AG04449 (cell line): ENCODE results near the gene DTNBP1.

Experiments
- CTCF ChIA-PET: fragments of 350-600 bp; formaldehyde crosslinking; extraction: SDS; loops from one replicate; lab custom pipeline; 2021; ENCODE audit warnings: antibody characterized with exemption; lab: Yijun Ruan, JAX
- POLR2A ChIA-PET: fragments of 400-600, 350-600 bp; formaldehyde crosslinking; extraction: SDS; loops from one replicate; lab custom pipeline; 2020; ENCODE audit warnings: antibody characterized with exemption, inconsistent platforms; lab: Yijun Ruan, JAX
- DNase-seq: peaks from one replicate; pipeline ENCODE4 v3.0.0-alpha.2; 2010; ENCODE audit warnings: low read depth, low spot score
- H3K4me3 ChIP-seq: 2 replicates; pipeline ENCODE4 v1.5.1; 2011; ENCODE audit warnings: low read depth, mild to moderate bottlenecking, control low read depth, low read length
- CTCF ChIP-seq: IDR thresholded peaks from one replicate; pipeline ENCODE4 v1.5.1; 2011; ENCODE audit warnings: mild to moderate bottlenecking, moderate library complexity, low read length, control low read depth, inconsistent platforms; ENCODE audit not compliant: insufficient read depth; ENCODE audit errors: missing control alignments

DTNBP1 gene

GRCh38 chr6:15484821-15485220, 178.0 kb downstream of the DTNBP1 start:
- DNase-seq = no peak
- POLR2A ChIA-PET = no interaction called here
- H3K4me3 ChIP-seq = no peak overlapping the region
- CTCF ChIA-PET = interaction anchor here (1.3 to 2.0 kb wide), 2 partner anchors 10 to 43 kb away, joined by 4 read pairs; no protein-coding TSS in a partner anchor
- TF ChIP-seq CTCF = no peak

GRCh38 chr6:15484140-15484539, 178.7 kb downstream of the DTNBP1 start:
- no peak overlapping the region for H3K4me3 ChIP-seq
- DNase-seq = no peak
- no peak for TF ChIP-seq CTCF
- ChIA-PET POLR2A (no interaction called here), CTCF (interaction anchor here (2.0 kb wide), 1 partner anchor 9 kb away, joined by 4 read pairs; no protein-coding TSS in a partner anchor)

GRCh38 chr6:15483060-15483459, 179.8 kb downstream of the DTNBP1 start:
- DNase-seq = no peak
- ChIA-PET CTCF (no interaction called here), POLR2A (no interaction called here)
- no peak for TF ChIP-seq CTCF
- no peak overlapping the region for H3K4me3 ChIP-seq

- TF ChIP-seq CTCF = no peak
- CTCF ChIA-PET = interaction anchor here (0.7 to 1.6 kb wide), 7 partner anchors 9 to 1260 kb away, joined by 3 to 7 read pairs (median 4); no protein-coding TSS in a partner anchor
- POLR2A ChIA-PET = no interaction called here
- DNase-seq = no peak
- no peak overlapping the region for H3K4me3 ChIP-seq
Observed at GRCh38 chr6:15481390-15482291, 181.2 kb downstream of the DTNBP1 start.

GRCh38 chr6:15480525-15480924, 182.3 kb downstream of the DTNBP1 start:
- no peak overlapping the region for H3K4me3 ChIP-seq
- ChIA-PET CTCF (interaction anchor here (0.7 to 1.6 kb wide), 4 partner anchors 10 to 39 kb away, joined by 3 to 7 read pairs (median 4); no protein-coding TSS in a partner anchor), POLR2A (no interaction called here)
- TF ChIP-seq CTCF = no peak
- DNase-seq = no peak

- DNase-seq = no peak
- CTCF ChIA-PET = interaction anchor here (1.3 to 1.6 kb wide), 2 partner anchors 11 to 38 kb away, joined by 4 to 7 read pairs; no protein-coding TSS in a partner anchor
- POLR2A ChIA-PET = no interaction called here
- H3K4me3 ChIP-seq = no peak overlapping the region
- no peak for TF ChIP-seq CTCF
Observed at GRCh38 chr6:15479761-15480160, 183.1 kb downstream of the DTNBP1 start.
